ENCODE results near the gene TMC4.
"Not testable (repeated sequence)": the region's sequence is repeated elsewhere in the genome, so short reads cannot be mapped to it uniquely, and the experiment has no call there.

Gene TMC4

DNA sequence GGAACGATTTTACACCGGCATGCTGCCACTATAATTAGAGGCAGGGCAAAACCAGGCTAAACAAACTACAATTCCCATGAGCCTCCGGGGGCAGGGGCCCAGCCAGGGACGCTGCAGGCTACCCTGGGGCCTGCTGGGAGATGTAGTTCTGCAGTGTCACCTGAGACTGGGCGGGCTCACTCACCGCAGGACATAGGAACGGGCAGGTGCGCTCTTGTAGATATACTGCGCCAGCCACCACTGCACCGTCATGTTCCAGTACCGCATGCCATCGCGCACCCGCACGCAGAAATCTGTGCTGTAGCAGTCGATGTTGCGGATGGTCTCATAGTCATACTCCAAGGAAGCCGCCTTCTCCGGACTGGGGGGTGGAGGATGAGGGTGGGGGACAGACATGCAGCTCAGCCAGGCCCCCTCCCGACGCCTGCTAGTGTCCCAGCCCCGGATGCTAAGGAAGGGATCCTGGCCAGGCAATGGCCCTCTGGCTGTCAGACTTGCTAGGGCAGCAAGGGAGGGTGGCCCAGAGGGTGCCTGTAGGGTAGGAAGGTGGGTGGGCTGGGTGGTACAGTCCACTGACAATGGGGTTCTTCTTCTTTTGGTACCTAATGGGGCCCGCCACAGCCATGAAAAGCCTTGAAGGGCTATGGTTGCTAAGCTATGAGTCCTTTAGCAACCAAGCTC is 5.8 kb upstream of the TMC4 start:
- peak; percentile 22 for DNase-seq

GRCh38 chr19:54173951-54174834 is 1.2 kb upstream of the TMC4 start:
- DNase-seq = no peak

- DNase-seq = no peak
Observed at GRCh38 chr19:54173359-54173699, 369 bp upstream of the TMC4 start.

DNA sequence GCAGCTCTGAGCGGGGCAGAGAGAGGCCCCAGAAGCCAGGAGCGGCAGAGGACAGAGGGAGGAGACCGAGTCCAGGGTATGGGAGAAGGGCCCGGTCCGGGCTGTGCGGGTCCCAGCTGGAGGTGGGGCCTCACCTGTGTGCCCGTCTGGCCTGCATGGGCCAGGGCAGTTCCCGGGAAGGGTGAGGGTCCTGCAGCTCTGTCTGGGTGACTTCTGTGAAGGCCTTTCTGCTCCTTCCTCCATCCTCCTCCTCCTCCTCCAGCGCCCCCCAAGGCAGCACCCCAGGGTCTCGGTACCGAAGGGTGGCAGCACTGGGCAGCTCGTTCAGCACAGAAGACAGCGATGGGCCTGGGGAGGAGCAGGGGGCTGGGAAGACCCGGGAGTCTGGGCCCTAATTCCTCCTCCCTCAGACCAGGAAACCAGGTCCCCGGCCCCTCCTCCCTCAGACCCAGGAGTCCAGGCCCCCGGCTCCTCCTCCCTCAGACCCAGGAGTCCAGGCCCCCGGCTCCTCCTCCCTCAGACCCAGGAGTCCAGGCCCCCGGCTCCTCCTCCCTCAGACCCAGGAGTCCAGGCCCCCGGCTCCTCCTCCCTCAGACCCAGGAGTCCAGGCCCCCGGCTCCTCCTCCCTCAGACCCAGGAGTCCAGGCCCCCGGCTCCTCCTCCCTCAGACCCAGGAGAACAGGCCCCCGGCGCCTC is 1.1 kb downstream of the TMC4 start:
- not testable (repeated sequence) for DNase-seq

- DNase-seq = no peak
Observed at GRCh38 chr19:54169149-54169740, 3.7 kb downstream of the TMC4 start.

- DNase-seq = peak; percentile 89
Observed at GRCh38 chr19:54168174-54168917, 4.6 kb downstream of the TMC4 start.

- DNase-seq = no peak
Observed at GRCh38 chr19:54165222-54165621, 7.7 kb downstream of the TMC4 start.

DNA sequence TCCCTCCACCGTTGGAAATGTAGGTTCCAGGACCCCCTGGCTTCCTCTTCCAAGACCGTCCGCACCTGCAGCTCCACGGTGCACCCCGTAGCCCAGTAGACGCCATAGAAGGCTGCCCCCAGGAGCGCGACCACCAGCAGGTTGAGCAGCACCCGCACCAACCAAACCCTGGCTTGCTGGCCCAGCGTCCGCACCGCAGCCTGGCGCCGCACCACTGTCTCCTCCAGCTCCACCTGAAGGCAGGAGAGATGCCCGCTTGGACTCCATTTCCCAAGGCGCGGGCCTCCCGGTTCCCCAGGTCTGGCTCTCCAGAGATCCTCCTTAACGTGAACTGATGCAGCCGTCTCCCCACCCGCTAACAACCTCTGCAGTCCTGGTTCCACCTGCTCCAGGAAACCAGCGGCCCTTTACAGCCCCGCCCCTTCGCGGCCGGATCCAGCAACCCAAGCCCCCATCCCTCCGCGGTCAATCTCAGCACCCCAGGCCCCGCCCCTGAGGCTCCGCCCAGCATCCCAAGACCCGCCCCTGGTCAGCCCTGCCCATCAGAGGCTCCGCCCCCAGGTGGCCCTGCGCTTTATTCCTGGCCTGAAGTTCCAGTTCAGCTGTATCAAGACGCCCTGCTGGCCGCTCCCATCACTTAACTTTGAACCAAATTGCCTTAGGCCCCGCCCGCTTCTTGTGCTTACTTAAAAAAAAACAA is 8.4 kb downstream of the TMC4 start:
- DNase-seq = no peak

DNA sequence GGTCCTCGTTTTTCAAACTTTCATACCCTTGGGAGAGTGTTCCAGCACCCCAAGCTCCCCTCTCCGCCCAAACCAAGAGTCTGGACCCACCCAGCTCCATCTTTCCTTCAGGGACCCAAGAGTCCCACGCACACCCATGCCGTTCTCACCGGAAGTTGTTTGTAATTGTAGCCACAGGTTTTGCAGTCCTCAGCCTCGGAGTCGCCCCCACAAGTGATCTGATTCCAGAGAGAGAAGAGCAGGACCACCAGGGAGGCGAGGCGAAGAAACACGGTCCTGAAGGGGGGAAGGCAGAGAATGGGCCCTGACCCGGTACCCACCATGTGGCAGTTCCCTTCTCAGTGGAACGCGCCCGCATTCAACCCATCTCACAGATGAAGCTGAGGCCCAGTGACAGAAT is 10.1 kb downstream of the TMC4 start:
- no peak for DNase-seq

DNA sequence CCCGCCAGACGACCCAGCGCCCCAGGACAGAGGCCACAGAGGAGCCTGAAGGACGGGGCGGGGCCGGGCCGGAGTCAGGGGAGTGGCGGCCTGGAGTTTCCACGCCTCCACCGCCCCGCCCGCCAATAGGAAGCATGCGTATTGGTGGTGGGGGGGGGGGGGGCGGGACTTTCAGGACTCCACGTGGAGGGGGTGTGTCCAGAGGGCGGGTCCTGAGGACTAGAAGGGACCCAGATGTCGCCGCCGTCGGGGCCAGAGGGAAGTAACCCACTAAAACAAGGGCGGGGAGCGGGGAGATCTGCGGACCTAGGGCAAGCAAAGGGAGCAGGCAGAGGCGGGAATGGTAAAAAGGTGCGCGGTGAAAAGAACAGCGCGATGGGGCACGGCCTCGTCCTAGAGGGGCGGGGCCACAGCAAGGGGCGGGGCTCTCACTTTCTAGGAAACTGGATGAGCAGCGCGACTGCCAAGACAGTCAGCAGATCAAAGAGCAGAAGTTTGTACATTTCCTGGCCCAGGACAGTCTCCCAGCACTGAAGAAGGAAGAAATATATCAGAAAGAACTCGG is 10.6 kb downstream of the TMC4 start:
- DNase-seq = peak; percentile 18

GRCh38 chr19:54160854-54161253 is 12.1 kb downstream of the TMC4 start:
- DNase-seq = no peak

DNA sequence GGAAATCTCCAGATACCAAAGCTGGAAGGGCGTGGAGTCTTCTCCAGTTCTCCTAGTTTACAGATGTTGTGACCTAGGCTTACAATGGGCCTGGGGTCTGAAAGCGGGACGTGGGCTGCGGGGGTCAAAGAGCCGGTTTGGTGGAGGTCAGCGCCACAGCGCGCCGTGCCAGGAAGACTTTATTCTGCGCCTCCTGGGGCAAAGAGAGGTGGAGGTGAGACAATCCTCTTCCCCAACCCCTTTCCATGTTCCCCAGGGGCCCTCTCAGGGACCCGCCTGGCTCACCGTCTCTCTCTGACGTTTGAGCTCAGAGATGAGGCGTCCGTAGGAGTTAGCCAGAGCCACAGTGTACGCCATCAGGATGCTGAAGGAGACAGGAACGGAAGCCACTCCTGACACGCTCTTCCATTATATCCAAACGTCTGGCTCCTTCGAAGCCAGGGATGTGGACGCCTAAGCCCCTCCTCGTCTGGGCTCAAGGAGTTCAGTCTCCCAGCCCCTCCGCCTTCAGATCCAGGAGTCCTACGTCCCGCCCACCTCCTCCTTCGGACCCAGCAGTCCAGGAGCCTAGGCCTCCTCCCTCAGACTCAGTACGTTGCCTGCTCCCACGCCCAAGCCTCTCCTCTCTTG is 12.7 kb downstream of the TMC4 start:
- DNase-seq = no peak

DNA sequence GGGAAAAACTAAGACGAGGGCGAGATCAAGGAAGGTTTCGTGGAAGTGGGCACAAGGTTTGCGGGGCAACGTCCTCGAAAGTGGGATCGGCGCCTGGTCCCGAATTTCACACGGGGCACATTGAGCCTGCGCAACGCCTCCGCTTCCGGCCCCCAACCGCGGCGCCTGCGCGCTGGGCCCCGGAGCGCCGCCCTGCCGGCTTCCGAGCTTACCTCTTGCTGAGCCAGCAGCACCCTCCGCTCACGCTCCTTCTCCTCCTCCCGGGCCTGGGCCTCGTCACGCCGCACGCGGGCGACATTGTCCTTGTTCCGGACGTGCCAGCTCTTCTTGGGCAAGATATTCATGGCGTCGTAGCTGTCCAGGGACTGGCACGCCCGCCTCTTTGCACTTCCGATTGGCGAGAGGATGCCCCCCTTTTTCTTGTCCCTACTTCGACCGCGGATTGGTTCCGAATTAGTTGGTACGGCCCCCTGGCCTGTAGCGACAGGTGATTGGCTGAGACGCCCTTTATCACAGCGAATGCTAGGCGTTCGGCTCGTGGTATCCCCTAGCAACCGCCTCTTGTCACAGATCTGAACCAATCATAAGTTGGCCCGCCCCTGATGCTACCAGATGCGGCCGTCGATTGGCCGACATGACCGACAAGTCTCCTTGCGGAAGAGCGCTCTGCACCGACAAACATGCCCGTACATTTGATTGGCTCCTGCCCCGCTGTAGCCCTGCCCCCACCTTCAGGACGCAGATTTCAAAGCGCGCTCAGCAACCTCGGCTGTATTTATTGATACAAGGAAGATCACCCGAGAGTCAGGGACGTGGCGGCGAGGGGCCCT is 13.4 kb downstream of the TMC4 start, which contains the start of gene LENG1:
LENG1 (minus strand) TSS at position 370 of the 830 bp plus-strand sequence; CDS start at position 344, 26 bp downstream.
- peak; percentile 100 for DNase-seq

GRCh38 chr19:54158812-54159351 is 14.1 kb downstream of the TMC4 start:
- no peak for DNase-seq

- DNase-seq = no peak
Observed at GRCh38 chr19:54156953-54157352, 16.0 kb downstream of the TMC4 start.

DNA sequence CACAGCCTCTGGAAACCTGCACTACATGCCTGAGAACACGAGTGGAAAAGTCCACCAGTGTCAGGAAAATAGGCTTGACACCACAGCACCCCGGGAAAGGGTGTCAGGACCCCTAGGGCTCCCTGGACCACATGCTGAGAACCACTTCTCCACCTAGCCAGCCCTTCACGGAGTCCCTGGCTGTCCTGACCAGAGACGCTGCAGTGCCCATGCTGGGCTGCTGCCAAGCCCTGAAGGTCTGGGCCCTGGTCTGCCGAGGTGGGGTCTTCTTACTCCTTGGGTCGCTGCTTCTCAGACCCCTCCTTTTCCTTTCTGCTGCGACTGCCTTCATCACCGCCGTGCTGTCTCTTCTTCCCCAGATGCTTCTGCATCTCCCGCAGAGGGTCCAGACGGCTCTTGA is 16.5 kb downstream of the TMC4 start:
- DNase-seq = no peak

DNA sequence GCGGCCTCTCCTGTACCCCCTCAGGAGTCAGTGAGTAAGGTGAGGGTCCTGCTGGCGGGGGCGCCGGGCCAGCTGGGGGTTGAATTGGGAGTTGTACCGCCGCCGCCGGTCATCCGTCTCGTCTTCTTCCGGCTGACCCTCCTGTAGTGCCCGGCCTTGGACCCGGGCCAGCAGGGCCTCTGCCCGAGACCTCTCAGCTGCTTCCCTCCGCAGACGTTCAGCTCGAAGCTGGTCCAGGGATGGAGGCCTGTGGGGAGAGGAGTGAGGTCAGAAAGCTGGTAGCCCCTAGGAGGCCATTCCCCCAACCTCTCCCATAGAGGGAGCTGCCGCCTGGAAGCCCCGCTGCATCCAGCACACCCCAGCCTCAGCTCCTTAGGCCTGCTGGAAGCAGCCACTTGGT is 17.3 kb downstream of the TMC4 start:
- DNase-seq = no peak

DNA sequence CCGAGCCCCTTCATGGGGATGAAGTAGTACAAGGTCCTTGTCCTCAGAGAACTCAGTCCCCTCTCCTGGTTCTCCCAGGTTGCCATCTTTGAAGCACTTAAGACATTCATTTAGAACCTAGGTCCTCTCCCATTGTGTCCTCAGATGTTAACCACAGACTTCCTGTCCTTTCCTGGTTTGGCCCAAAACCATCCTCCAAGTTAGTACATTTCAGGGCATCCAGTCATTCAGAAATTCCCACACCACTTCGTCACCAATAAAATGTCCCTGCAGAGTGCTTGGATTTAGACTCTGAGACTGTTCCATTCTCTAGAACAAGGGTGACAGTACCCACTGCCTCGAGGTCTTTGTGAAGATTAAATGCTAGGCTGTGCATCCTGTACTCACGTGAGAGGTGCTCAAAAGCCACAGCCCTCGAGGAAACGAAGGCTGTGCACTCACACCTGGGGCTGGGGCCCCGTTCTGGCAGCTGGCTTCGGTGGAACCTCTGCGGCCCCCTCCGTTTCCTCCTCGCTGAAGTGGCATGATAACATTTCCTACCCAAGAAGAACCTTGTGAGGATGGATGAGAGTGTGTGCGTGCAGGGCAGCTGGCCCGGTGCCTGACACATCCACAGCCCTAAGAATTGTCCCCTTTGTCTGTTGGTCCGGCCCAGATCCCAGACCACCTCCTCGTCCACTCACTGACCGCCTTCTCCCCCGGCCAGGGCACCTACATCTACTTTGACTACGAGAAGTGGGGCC is 18.2 kb downstream of the TMC4 start:
- DNase-seq = no peak

- DNase-seq = no peak
Observed at GRCh38 chr19:54153731-54154326, 19.1 kb downstream of the TMC4 start.

Measured in midbrain (tissue), 1 donor.